GM10266 (cell line): Measurements from ENCODE around the gene BEX1.
"Not testable (repeated sequence)": the region's sequence is repeated elsewhere in the genome, so short reads cannot be mapped to it uniquely, and the experiment has no call there.

Source experiments
- DNase-seq: peaks from one replicate; pipeline ENCODE4 v3.0.0; 2012; ENCODE audit errors: extremely low spot score
- TF ChIP-seq, protein P1 (sequence below): IDR thresholded peaks from 2 replicates; pipeline ENCODE4 v1.5.1; 2012; ENCODE audit warnings: mild to moderate bottlenecking, low read depth; ENCODE audit not compliant: control insufficient read depth, insufficient read depth; ENCODE audit errors: missing control alignments

Gene BEX1

DNA sequence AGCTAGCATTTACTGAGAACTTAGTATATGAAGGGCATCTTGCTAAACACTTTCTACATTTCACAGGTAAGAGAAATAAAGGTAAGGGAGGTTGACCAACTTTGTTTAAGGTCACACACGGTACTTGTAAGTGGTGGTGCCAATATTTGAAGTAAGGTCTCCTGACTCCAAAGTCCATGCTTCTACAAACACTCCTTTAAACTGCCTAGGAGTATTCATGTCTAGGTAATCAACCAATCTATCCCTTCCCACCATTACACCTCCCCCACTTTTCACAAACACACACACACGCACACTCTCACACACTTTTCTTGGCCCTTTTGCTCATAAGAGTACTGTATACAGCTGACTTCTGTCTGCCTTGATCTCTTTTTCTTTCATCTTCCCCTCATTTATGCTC is 7.1 kb downstream of the BEX1 start:
- no peak for DNase-seq
- TF ChIP-seq, protein P1, sequence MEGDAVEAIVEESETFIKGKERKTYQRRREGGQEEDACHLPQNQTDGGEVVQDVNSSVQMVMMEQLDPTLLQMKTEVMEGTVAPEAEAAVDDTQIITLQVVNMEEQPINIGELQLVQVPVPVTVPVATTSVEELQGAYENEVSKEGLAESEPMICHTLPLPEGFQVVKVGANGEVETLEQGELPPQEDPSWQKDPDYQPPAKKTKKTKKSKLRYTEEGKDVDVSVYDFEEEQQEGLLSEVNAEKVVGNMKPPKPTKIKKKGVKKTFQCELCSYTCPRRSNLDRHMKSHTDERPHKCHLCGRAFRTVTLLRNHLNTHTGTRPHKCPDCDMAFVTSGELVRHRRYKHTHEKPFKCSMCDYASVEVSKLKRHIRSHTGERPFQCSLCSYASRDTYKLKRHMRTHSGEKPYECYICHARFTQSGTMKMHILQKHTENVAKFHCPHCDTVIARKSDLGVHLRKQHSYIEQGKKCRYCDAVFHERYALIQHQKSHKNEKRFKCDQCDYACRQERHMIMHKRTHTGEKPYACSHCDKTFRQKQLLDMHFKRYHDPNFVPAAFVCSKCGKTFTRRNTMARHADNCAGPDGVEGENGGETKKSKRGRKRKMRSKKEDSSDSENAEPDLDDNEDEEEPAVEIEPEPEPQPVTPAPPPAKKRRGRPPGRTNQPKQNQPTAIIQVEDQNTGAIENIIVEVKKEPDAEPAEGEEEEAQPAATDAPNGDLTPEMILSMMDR = no peak

DNA sequence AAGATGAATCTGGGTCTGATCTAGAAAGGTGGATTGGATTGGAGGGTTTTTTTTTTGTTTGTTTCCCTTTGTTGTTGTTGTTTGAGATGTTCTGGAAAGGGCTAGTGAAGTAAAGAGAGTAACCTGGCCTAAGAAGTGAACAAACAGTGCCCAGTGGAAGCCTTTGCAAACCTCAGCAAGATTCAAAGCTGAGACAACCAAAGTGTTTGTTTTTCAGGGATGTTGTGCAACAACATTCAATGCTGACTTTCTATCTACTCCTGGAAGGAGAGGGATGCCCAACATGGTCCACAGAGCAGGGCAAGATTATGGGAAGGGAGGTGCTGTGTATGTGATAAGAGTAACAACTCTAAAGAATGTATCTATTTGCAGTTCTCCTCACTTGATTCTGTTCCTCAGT is 11.3 kb downstream of the BEX1 start:
- TF ChIP-seq, protein P1 = no peak
- no peak for DNase-seq

DNA sequence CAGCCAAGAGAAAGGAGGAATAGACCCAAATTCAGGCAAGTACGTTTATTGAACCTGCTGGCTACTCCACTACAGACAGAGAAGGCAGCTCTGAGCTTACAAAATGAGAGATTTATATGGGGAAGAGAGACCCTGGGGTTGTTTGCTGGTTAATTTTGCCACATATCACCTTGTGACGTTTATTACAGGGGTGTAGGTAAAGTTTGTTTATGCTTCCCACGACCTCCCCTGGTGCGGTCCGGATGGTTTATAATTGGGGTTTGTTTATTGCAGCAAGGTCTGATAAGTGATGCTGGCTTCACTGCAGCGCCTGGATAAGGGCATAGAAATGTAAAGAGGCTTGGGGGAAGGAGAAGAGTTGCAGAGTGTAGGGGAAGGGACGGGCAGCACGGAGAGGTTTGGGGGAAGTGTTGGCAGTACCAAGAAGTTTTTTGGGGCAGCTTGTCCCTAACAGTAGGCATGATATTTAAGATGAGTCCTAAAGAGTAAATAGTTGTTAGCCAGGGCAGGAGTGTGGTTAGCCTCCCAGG is 12.6 kb downstream of the BEX1 start:
- TF ChIP-seq, protein P1 = no peak
- no peak for DNase-seq

DNA sequence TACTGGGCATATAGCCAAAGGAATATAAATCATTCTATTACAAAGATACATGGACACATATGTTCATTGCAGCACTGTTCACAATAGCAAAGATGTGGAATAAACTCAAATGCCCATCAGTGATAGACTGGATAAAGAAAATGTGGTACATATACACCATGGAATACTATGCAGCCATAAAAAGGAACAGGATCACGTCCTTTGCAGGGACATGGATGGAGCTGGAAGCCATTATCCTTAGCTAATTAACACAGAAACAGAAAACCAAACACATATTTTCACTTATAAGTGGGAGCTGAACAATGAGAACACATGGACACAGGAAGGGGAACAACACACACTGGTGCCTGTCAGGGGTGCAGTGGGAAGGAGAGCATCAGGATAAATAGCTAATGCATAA is 30.6 kb downstream of the BEX1 start:
- DNase-seq = not testable (repeated sequence)

DNA sequence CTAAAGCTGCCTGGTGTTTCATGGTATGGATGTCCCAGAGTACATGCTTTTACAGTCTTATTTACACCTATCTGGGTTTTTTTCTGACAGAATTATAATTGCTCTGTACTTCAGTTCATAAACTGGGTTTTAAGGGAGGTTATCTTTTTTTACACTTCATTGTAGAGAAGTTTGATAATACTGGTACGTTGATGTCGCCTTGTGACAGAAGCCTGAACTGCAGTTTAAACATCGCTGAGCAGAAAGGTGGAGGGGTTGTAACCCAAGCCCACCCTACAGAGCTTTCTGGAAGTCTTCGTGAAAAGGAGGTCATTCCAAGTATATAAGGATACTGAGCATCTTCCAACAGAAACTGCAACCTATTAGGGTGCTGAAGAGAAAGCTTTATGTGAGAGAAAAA is 46.4 kb downstream of the BEX1 start:
- DNase-seq = no peak
- TF ChIP-seq, protein P1 = no peak

DNA sequence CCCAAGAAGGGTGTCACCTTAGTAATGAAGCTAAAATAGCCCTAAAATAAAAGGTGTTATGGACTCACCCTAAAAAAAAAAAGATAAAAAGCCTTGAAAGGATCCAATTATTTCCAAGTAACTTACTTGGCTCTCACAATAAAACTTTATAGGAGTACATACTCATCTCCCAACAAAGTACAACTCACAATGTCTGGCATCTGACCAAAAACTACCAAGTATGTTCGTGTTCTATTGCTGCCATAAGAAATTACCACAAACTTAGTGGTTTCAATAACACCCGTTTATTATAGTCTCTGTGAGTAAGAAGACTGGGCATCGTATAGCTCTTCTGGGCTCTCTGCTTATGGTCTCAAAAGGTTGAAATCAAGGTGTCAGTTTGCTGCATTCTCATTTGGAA is 51.0 kb downstream of the BEX1 start:
- no peak for DNase-seq
- TF ChIP-seq, protein P1 = no peak
